HepG2 (cell line): Measurements from ENCODE around the gene PLCB1.

Experiments
- BRF2 ChIP-seq: sonication (generic); formaldehyde crosslinking; IDR thresholded peaks from 2 replicates; pipeline ENCODE4 v1.8.1; 2022; ENCODE audit warnings: mild to moderate bottlenecking, missing genetic modification reagents
- CREB3 ChIP-seq: sonication (generic); formaldehyde crosslinking; IDR thresholded peaks from 2 replicates; pipeline ENCODE4 v1.5.0; 2020; ENCODE audit warnings: missing genetic modification reagents
- CTCF ChIP-seq: sonication (generic); formaldehyde crosslinking; IDR thresholded peaks from 2 replicates; pipeline ENCODE4 v1.5.0; 2020; ENCODE audit warnings: mild to moderate bottlenecking, missing genetic modification reagents, moderate library complexity
- E2F2 ChIP-seq: sonication (generic); formaldehyde crosslinking; IDR thresholded peaks from 2 replicates; pipeline ENCODE4 v1.4.0; 2020; ENCODE audit warnings: missing genetic modification reagents, borderline replicate concordance
- EP300 ChIP-seq, 3 experiments: sonication (generic) in 1 of 3; formaldehyde crosslinking in 1 of 3; IDR thresholded peaks; 2 replicates each; pipeline versions ENCODE4 v1.5.1 to v1.6.1; 2011 to 2020; ENCODE audit warnings: low read depth in 2 of 3, low read length in 2 of 3, borderline replicate concordance in 1 of 3, improper control_type of control experiment in 1 of 3, mild to moderate bottlenecking in 1 of 3, missing genetic modification reagents in 1 of 3, moderate library complexity in 1 of 3
- NR2F1 ChIP-seq, 2 experiments: fragments of 450-650 bp in 1 of 2; formaldehyde crosslinking in 1 of 2; IDR thresholded peaks; 2 replicates each; pipeline versions ENCODE4 v1.5.0 to v1.6.1; 2016 to 2020; ENCODE audit warnings: mild to moderate bottlenecking in 1 of 2, missing compliant biosample characterization in 1 of 2, missing genetic modification reagents in 1 of 2, moderate library complexity in 1 of 2
- PBX3 ChIP-seq: sonication (generic); formaldehyde crosslinking; IDR thresholded peaks from 2 replicates; pipeline ENCODE4 v1.8.1; 2023; ENCODE audit warnings: missing genetic modification reagents, inconsistent platforms, borderline replicate concordance
- SAP130 ChIP-seq: IDR thresholded peaks from 2 replicates; pipeline ENCODE4 v1.6.1; 2016; ENCODE audit warnings: low read depth
- SP1 ChIP-seq, 2 experiments: fragments of 450-650 bp in 1 of 2; sonication (generic) in 1 of 2; formaldehyde crosslinking in 1 of 2; IDR thresholded peaks; 2 replicates each; pipeline versions ENCODE4 v1.4.0 to v1.6.1; 2016 to 2020; ENCODE audit warnings: missing genetic modification reagents in 1 of 2
- THAP7 ChIP-seq: sonication (generic); formaldehyde crosslinking; IDR thresholded peaks from 2 replicates; pipeline ENCODE4 v1.8.1; 2023; ENCODE audit warnings: mild to moderate bottlenecking, missing genetic modification reagents
- U2AF2 ChIP-seq: fragments of 200-400 bp; formaldehyde crosslinking; IDR thresholded peaks from 2 replicates; pipeline ENCODE4 v1.6.1; 2017; ENCODE audit warnings: low read depth, mild to moderate bottlenecking, low read length
- ZSCAN9 ChIP-seq: IDR thresholded peaks from 2 replicates; pipeline ENCODE4 v1.6.1; 2016; ENCODE audit warnings: borderline replicate concordance

- TF ChIP-seq SP1 (IDR thresholded peaks at IDR 0.05): no peak
- TF ChIP-seq SP1 (CRISPR knock-in tag; IDR thresholded peaks at IDR 0.05): no peak
- no peak for TF ChIP-seq EP300 (IDR thresholded peaks at IDR 0.05; ENCODE audit: low read depth in 2 of 2, low read length in 2 of 2)
- TF ChIP-seq EP300 (CRISPR knock-in tag; IDR thresholded peaks at IDR 0.05; ENCODE audit: borderline replicate concordance): no peak
- no peak for TF ChIP-seq U2AF2
- TF ChIP-seq ZSCAN9: no peak
- no peak for TF ChIP-seq SAP130 (CRISPR knock-in tag)
- no peak for TF ChIP-seq BRF2 (CRISPR knock-in tag)
- TF ChIP-seq CTCF (CRISPR knock-in tag): no peak
- TF ChIP-seq THAP7 (CRISPR knock-in tag): no peak
- no peak for TF ChIP-seq CREB3 (CRISPR knock-in tag)
- no peak for TF ChIP-seq NR2F1 (CRISPR knock-in tag; IDR thresholded peaks at IDR 0.05)
- TF ChIP-seq E2F2 (CRISPR knock-in tag): no peak
- TF ChIP-seq PBX3: no peak
Observed at GRCh38 chr20:8778387-8778786, 646.3 kb downstream of the PLCB1 start.
